Caco-2 (cell line): ENCODE results near the gene SUN2. TPM values are rescaled to one million over a fixed set of nuclear protein-coding genes. Genes with fewer than 3 reads are reported as not detected.

Source experiments
- BruUV-seq: library from RNA; stranded (reverse); fragments of 400-500 nt; replicated peaks from 2 replicates; lab custom pipeline; 2021; lab: Mats Ljungman, UMichigan
- CTCF ChIA-PET: fragments of 300-600 bp; sonication (Branson Sonifier 250); formaldehyde crosslinking; loops from one replicate; lab custom pipeline; 2022; ENCODE audit warnings: antibody characterized with exemption; lab: Charles Lee
- POLR2A ChIA-PET: fragments of 300-600 bp; sonication (Branson Sonifier 250); formaldehyde crosslinking; loops from one replicate; lab custom pipeline; 2022; ENCODE audit warnings: antibody characterized with exemption; lab: Charles Lee
- DNase-seq, 2 experiments: peaks; one replicate each; pipeline versions ENCODE4 v3.0.0 to v3.0.0-alpha.2; 2020 to 2022
- H3K27me3 ChIP-seq: replicated peaks from 2 replicates; pipeline ENCODE4 v1.6.0; 2011; ENCODE audit warnings: low read length; ENCODE audit not compliant: control insufficient read depth, insufficient read depth
- H3K36me3 ChIP-seq: 2 replicates; pipeline ENCODE4 v1.5.1; 2011; ENCODE audit warnings: low read length; ENCODE audit not compliant: control insufficient read depth, insufficient read depth
- H3K4me1 ChIP-seq: fragments of 250-450 bp; sonication (Bioruptor Pico); 2 replicates; pipeline ENCODE4 v1.5.1; 2020; ENCODE audit warnings: mild to moderate bottlenecking
- H3K4me3 ChIP-seq: 2 replicates; pipeline ENCODE4 v1.5.1; 2011; ENCODE audit warnings: low read depth, mild to moderate bottlenecking, control low read depth, low read length
- H3K9me3 ChIP-seq: fragments of 250-450 bp; sonication (Bioruptor Pico); 2 replicates; pipeline ENCODE4 v1.5.1; 2020; ENCODE audit warnings: mild to moderate bottlenecking, moderate library complexity
- H3K27ac Mint-ChIP-seq: one replicate; pipeline ENCODE4 v1.8.0; 2022; ENCODE audit warnings: mixed read lengths; ENCODE audit not compliant: unreplicated experiment
- H3K27me3 Mint-ChIP-seq: one replicate; pipeline ENCODE4 v1.8.0; 2022; ENCODE audit warnings: mixed read lengths; ENCODE audit not compliant: insufficient read depth, unreplicated experiment
- H3K36me3 Mint-ChIP-seq: one replicate; pipeline ENCODE4 v1.8.0; 2022; ENCODE audit warnings: mild to moderate bottlenecking, mixed read lengths; ENCODE audit not compliant: insufficient read depth, unreplicated experiment
- H3K4me1 Mint-ChIP-seq: one replicate; pipeline ENCODE4 v1.8.0; 2022; ENCODE audit warnings: low read depth, mixed read lengths; ENCODE audit not compliant: unreplicated experiment
- H3K4me3 Mint-ChIP-seq: one replicate; pipeline ENCODE4 v1.8.0; 2022; ENCODE audit warnings: mild to moderate bottlenecking, moderate library complexity, mixed read lengths; ENCODE audit not compliant: unreplicated experiment
- H3K9me3 Mint-ChIP-seq: one replicate; pipeline ENCODE4 v1.8.0; 2022; ENCODE audit warnings: mixed read lengths; ENCODE audit not compliant: unreplicated experiment
- intact Hi-C: fragments of 100-400 bp; cut with micrococcal nuclease; formaldehyde crosslinking; loops from one replicate; pipeline ENCODE4 v1.10.0; 2022; ENCODE audit not compliant: unreplicated experiment
- total RNA-seq: library from RNA; stranded (reverse); gene quantifications from 2 replicates; pipeline ENCODE4 v1.2.3, GENCODE V29; 2022
- TF ChIP-seq, protein P1 (sequence below), 2 experiments: fragments of 200-600 bp in 1 of 2; IDR thresholded peaks; 1 replicate in 1 of 2; 2 replicates in 1 of 2; pipeline versions ENCODE4 v1.5.1 to v1.8.0; 2011 to 2022; ENCODE audit warnings: antibody characterized with exemption in 1 of 2, control low read depth in 1 of 2, inconsistent platforms in 1 of 2, low read depth in 1 of 2, low read length in 1 of 2, mild to moderate bottlenecking in 1 of 2, moderate library complexity in 1 of 2; ENCODE audit not compliant: insufficient read depth in 1 of 2, severe bottlenecking in 1 of 2, unreplicated experiment in 1 of 2

Gene SUN2
- total RNA-seq, 1 experiment from 2014 or later = 67.8 TPM

DNA sequence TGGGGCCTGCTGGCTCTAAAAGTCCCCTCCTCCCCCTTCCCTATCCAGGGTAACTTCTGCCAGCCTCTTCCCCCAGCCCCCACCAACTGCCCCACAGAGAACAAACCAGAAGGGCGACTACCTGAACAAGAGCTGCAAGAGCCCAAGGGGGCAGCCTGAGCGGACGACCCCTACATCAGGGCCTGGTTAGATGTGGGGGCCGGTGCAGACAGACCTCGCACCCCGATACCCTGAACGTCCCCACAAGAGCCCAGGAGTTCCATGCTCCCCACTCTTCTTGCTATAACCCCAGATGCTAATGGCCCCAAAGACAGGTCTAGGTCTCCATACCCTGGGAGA is 20.7 kb downstream of the SUN2 start:
- ChIA-PET CTCF (interaction anchor here (1.5 to 2.1 kb wide), 2 partner anchors 8 to 12 kb away, joined by 4 to 5 read pairs; no protein-coding TSS in a partner anchor), POLR2A (no interaction called here)
- Histone ChIP-seq H3K27me3 (no peaks in the 10 kb centered on the region), H3K9me3 (no peaks in the 10 kb centered on the region), H3K4me1 (no peaks in the 10 kb centered on the region), H3K36me3 (peaks cover 3% of the 10 kb centered on the region), H3K4me3 (no peak overlapping the region)
- Mint-ChIP-seq H3K27me3 (no peaks in the 10 kb centered on the region), H3K27ac (no peak overlapping the region), H3K4me1 (no peaks in the 10 kb centered on the region), H3K36me3 (peaks cover 78% of the 10 kb centered on the region), H3K9me3 (no peaks in the 10 kb centered on the region), H3K4me3 (no peak overlapping the region)
- DNase-seq = no peak
- TF ChIP-seq, protein P1, sequence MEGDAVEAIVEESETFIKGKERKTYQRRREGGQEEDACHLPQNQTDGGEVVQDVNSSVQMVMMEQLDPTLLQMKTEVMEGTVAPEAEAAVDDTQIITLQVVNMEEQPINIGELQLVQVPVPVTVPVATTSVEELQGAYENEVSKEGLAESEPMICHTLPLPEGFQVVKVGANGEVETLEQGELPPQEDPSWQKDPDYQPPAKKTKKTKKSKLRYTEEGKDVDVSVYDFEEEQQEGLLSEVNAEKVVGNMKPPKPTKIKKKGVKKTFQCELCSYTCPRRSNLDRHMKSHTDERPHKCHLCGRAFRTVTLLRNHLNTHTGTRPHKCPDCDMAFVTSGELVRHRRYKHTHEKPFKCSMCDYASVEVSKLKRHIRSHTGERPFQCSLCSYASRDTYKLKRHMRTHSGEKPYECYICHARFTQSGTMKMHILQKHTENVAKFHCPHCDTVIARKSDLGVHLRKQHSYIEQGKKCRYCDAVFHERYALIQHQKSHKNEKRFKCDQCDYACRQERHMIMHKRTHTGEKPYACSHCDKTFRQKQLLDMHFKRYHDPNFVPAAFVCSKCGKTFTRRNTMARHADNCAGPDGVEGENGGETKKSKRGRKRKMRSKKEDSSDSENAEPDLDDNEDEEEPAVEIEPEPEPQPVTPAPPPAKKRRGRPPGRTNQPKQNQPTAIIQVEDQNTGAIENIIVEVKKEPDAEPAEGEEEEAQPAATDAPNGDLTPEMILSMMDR (IDR thresholded peaks at IDR 0.05; ENCODE audit: insufficient read depth in 1 of 2, low read depth in 1 of 2, low read length in 1 of 2, severe bottlenecking in 1 of 2, unreplicated experiment in 1 of 2) = no peak
- intact Hi-C loops = no loop called here
- no TSS peak for BruUV-seq

DNA sequence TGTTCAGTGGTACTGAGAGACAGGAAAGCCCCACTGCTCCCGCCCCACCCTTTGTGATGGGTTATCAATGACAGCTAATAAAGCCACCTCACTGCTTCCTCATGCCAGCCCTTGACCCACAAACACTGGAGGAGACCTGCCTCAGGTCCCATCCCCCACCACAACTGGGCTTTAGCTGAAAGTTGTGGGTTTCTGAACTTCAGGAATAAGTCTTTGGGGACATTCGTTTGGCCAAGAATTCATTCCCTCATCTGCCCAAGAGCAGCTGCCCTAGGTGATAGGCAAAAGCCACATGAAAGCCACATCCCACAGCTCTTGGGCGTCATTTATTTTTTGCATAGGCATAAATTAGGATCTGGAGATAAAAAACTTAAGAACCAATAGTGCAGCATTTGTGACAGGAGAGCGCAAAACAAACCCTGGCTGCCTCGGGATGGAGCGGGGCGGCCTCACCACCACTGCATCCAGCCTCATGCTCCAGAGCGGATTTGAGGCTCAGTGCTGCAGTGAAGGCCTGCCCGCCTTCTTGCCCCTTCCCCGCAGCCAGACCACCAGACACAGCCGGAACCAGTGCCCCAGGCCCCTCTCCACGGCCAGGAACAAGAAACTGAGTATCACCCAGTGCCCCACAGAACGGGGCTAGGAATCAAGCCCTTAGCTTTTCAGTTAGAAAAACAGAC is 21.2 kb downstream of the SUN2 start:
- no TSS peak for BruUV-seq
- no peak overlapping the region for H3K4me3 ChIP-seq
- Mint-ChIP-seq H3K9me3 (no peaks in the 10 kb centered on the region), H3K36me3 (peaks cover 73% of the 10 kb centered on the region), H3K27me3 (no peaks in the 10 kb centered on the region), H3K4me3 (no peak overlapping the region), H3K4me1 (no peaks in the 10 kb centered on the region), H3K27ac (no peak overlapping the region)
- POLR2A ChIA-PET = no interaction called here
- no peaks in the 10 kb centered on the region for H3K9me3 ChIP-seq
- H3K4me1 ChIP-seq = no peaks in the 10 kb centered on the region
- TF ChIP-seq, protein P1 (IDR thresholded peaks at IDR 0.05; ENCODE audit: insufficient read depth in 1 of 2, low read depth in 1 of 2, low read length in 1 of 2, severe bottlenecking in 1 of 2, unreplicated experiment in 1 of 2) = no peak
- CTCF ChIA-PET = interaction anchor here (0.8 to 2.1 kb wide), 5 partner anchors 9 to 34 kb away, joined by 3 to 7 read pairs (median 4); no protein-coding TSS in a partner anchor
- intact Hi-C loops = no loop called here
- peaks cover 3% of the 10 kb centered on the region for H3K36me3 ChIP-seq
- H3K27me3 ChIP-seq = no peaks in the 10 kb centered on the region
- no peak for DNase-seq

DNA sequence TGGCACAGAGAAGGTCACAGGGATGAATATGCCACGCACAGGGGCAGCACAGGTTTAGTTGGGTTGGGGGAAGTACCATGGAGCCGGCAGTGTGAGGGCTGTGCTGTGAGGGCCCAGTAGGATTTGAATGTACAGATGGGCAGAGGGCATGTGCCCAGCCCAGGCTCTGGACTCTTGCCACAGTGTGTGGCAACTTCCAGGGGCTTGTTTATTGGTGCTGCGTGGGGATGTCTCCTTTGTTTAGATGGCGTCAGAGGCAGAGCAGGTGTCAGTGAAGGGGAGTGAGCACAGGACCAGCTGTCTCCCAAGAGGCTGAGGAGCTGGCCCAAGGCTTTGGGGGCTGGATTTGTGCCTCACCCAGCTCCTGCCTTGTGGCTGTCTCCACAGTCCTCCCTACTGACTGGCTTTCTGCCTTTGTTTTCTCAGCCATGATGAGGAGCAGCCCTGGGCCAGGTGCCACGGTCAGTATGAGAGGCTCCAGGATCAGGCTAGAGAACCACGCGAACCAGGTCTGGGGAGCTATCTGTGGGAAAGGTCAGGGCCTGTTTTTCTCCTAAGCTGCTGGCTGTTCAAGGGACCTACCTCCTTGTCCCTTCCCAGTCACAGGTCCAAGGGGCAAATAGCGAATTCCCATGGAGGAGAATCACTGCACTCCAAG is 21.9 kb downstream of the SUN2 start:
- BruUV-seq = no TSS peak
- ChIA-PET CTCF (interaction anchor here (0.6 to 2.1 kb wide), 7 partner anchors 9 to 836 kb away, joined by 3 to 7 read pairs (median 4); no protein-coding TSS in a partner anchor), POLR2A (interaction anchor here (1.3 kb wide), 1 partner anchor 28 kb away, joined by 3 read pairs; the partner anchor contains the start of gene GTPBP1)
- H3K36me3 Mint-ChIP-seq = peaks cover 77% of the 10 kb centered on the region
- no peak for DNase-seq
- no peaks in the 10 kb centered on the region for H3K9me3 Mint-ChIP-seq
- TF ChIP-seq, protein P1 (IDR thresholded peaks at IDR 0.05; ENCODE audit: insufficient read depth in 1 of 2, low read depth in 1 of 2, low read length in 1 of 2, severe bottlenecking in 1 of 2, unreplicated experiment in 1 of 2) = no peak
- H3K9me3 ChIP-seq = no peaks in the 10 kb centered on the region
- no peaks in the 10 kb centered on the region for H3K4me1 ChIP-seq
- H3K27ac Mint-ChIP-seq = peak overlapping the region; percentile 72
- H3K4me3 ChIP-seq = no peak overlapping the region
- H3K27me3 ChIP-seq = no peaks in the 10 kb centered on the region
- H3K4me1 Mint-ChIP-seq = no peaks in the 10 kb centered on the region
- no peaks in the 10 kb centered on the region for H3K27me3 Mint-ChIP-seq
- H3K4me3 Mint-ChIP-seq = no peak overlapping the region
- peaks cover 2% of the 10 kb centered on the region; the same call in 1 of the 2 replicates for H3K36me3 ChIP-seq
- intact Hi-C loops = no loop called here
